Loucy (cell line): ENCODE measurements around the gene GJA4.

Source experiments
- H2AFZ ChIP-seq: fragments of 200-600 bp; sonication (generic); 2 replicates; pipeline ENCODE4 v1.6.0; 2016; ENCODE audit warnings: antibody characterized with exemption, mild to moderate bottlenecking, low read length, moderate library complexity
- H3F3A ChIP-seq: fragments of 200-600 bp; 2 replicates; pipeline ENCODE4 v1.6.0; 2016; ENCODE audit warnings: antibody characterized with exemption, low read depth, mild to moderate bottlenecking
- H3K27me3 ChIP-seq: fragments of 200-600 bp; sonication (generic); 2 replicates; pipeline ENCODE4 v1.6.1; 2014; ENCODE audit warnings: low read length, mild to moderate bottlenecking; ENCODE audit not compliant: insufficient read depth, poor library complexity, severe bottlenecking
- H3K36me3 ChIP-seq: fragments of 200-600 bp; sonication (generic); 2 replicates; pipeline ENCODE4 v1.6.1; 2016; ENCODE audit warnings: low read length; ENCODE audit not compliant: insufficient read depth
- H3K4me1 ChIP-seq: fragments of 200-600 bp; sonication (generic); 2 replicates; pipeline ENCODE4 v1.5.1; 2014; ENCODE audit warnings: low read length, mild to moderate bottlenecking; ENCODE audit not compliant: insufficient read depth, poor library complexity, severe bottlenecking
- H3K4me2 ChIP-seq: fragments of 200-600 bp; sonication (generic); 2 replicates; pipeline ENCODE4 v1.6.0; 2014; ENCODE audit warnings: antibody characterized with exemption, low read length, low read depth, mild to moderate bottlenecking; ENCODE audit not compliant: poor library complexity, severe bottlenecking
- H3K4me3 ChIP-seq: fragments of 200-600 bp; sonication (generic); 2 replicates; pipeline ENCODE4 v1.5.1; 2014; ENCODE audit warnings: low read length, mild to moderate bottlenecking, mixed read lengths; ENCODE audit not compliant: poor library complexity, severe bottlenecking
- H3K79me2 ChIP-seq: fragments of 200-600 bp; sonication (generic); 2 replicates; pipeline ENCODE4 v1.6.1; 2014; ENCODE audit warnings: low read length; ENCODE audit not compliant: insufficient read depth
- H3K9ac ChIP-seq: fragments of 200-600 bp; sonication (generic); 2 replicates; pipeline ENCODE4 v1.6.0; 2014; ENCODE audit warnings: mild to moderate bottlenecking, low read depth, low read length, moderate library complexity; ENCODE audit not compliant: poor library complexity, severe bottlenecking
- H3K9me2 ChIP-seq: fragments of 200-600 bp; sonication (generic); replicated peaks from 2 replicates; pipeline ENCODE4 v1.6.1; 2016; ENCODE audit warnings: low read depth, low read length, mixed read lengths
- H3K9me3 ChIP-seq: fragments of 200-600 bp; sonication (generic); 2 replicates; pipeline ENCODE4 v1.6.1; 2014; ENCODE audit warnings: mild to moderate bottlenecking, antibody characterized with exemption, low read length, low read depth; ENCODE audit not compliant: insufficient read depth
- H4K20me1 ChIP-seq: fragments of 200-600 bp; sonication (generic); 2 replicates; pipeline ENCODE4 v1.6.0; 2014; ENCODE audit warnings: antibody characterized with exemption, low read length, mild to moderate bottlenecking; ENCODE audit not compliant: insufficient read depth, poor library complexity, severe bottlenecking
- CTCF ChIP-seq: fragments of 200-600 bp; sonication (generic); conservative IDR thresholded peaks from 2 replicates; pipeline ENCODE4 v1.5.1; 2014; ENCODE audit warnings: mild to moderate bottlenecking, antibody characterized with exemption, low read length
- EZH2phosphoT487 ChIP-seq: fragments of 200-600 bp; IDR thresholded peaks from 2 replicates; pipeline ENCODE4 v1.6.1; 2018; ENCODE audit warnings: antibody characterized with exemption, mild to moderate bottlenecking, moderate library complexity, borderline replicate concordance

The GJA4 gene

DNA sequence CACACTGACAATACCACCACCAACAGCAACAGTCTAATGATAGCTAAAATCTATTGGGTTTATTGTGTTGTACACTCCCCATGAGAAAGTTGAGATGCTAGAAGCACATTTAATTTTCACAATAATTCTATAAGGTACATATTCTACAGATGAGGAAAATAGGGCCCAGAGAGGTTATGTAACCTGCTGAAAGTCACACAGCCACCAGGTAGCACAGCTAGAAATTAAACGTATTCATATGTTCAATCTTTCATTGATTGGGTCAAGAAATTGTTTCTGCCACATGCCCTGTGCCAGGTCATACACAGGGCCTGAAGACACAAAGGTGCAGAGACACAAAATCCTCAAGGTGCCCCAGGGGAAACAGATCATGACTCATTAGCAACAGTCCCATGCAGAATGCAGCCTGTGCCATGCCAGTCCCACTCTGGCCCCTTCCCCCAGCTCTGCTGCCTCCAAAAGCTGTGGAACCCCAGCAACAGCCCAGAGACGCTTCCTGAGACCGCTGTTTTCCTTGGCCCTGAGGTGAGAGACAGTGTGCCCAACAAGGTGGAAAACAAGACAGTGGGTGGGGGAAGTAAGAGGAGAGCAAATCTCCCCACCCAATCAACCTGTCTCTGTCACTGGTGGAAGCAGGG is 32.1 kb downstream of the GJA4 start:
- Histone ChIP-seq H3K9ac (no peak overlapping the region), H2AFZ (no peak overlapping the region)

DNA sequence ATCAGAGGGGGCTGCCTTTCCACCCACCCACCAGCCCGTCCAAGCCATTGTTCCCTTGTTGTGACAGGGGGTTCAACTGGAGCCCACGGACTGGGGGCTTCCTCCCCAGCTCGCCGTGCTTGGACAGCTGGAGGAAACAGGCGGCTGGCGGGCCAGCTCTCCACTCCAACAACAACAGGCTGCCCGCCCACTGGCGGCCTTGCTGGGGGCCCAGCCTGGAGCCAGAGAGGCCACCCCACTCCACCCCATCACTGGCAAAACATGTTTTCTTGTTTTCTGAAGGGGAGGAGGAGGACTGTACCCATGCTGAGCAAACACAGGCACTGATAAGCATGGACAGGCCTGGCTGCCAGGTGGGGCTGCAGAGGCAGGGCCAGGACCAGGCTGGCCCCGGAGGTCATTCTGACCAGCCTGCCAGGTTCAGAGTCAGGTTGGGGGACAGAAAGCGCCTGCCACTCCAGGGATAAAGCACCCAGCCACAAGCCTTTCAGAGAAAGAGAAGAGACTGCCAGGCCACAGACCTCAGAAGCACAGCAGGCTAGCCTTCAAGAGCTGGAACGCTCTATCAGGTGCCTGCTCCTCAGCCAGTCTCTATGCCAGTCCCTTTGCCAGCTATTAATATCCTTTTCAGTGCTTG is 32.8 kb downstream of the GJA4 start:
- Histone ChIP-seq H2AFZ (no peak overlapping the region), H3K4me3 (no peak overlapping the region), H3K4me2 (no peak overlapping the region)

More for the DNA sequence above, 32.1 kb downstream of the GJA4 start:
- Histone ChIP-seq H3K79me2 (no peaks in the 10 kb centered on the region), H3K27me3 (no peaks in the 10 kb centered on the region), H3K36me3 (no peaks in the 10 kb centered on the region), H4K20me1 (no peaks in the 10 kb centered on the region), H3F3A (no peaks in the 10 kb centered on the region), H3K9me2 (no peaks in the 10 kb centered on the region), H3K4me2 (no peak overlapping the region), H3K4me1 (no peaks in the 10 kb centered on the region), H3K4me3 (no peak overlapping the region), H3K9me3 (no peaks in the 10 kb centered on the region)
- no peak for TF ChIP-seq CTCF
- TF ChIP-seq EZH2phosphoT487, result no peak

DNA sequence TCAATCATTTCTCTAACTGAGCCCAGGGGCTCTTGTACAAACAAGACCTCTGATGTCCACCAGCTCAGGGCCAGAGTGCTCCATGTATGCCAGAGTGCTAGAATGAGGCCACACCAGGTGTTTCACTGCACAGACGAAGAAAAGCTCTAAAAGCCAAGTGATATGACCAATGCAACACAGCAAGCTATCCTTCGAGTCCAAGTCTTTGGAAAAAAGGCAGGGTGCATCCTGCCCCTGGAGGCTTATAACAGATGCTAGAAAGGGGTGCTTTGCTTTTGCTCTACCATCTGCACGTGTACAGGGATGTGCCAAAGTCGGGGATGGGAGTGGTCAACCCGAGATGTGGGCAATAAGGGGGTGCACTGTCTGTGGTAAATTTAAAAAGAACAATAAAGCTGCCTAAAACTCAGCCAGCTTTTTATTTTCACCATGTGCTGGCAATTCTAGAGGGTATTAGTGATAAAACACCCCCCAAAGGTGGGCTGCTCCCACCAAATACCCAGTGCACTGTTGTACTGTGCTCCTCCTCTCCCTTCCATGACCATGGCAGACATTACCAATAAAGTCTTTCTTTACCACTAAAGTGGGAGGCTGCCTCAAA is 34.6 kb downstream of the GJA4 start:
- Histone ChIP-seq H3K4me3 (no peak overlapping the region), H3K9me2 (no peaks in the 10 kb centered on the region), H3K9ac (no peak overlapping the region), H3K9me3 (no peaks in the 10 kb centered on the region), H3K79me2 (no peaks in the 10 kb centered on the region), H4K20me1 (no peaks in the 10 kb centered on the region), H3K4me2 (no peak overlapping the region), H3K27me3 (no peaks in the 10 kb centered on the region), H3F3A (no peaks in the 10 kb centered on the region), H2AFZ (no peak overlapping the region), H3K4me1 (no peaks in the 10 kb centered on the region), H3K36me3 (no peaks in the 10 kb centered on the region)
- no peak for TF ChIP-seq CTCF
- TF ChIP-seq EZH2phosphoT487, result no peak

More for the DNA sequence above, 32.8 kb downstream of the GJA4 start:
- Histone ChIP-seq H4K20me1 (no peaks in the 10 kb centered on the region), H3F3A (no peaks in the 10 kb centered on the region), H3K9ac (no peak overlapping the region), H3K9me3 (no peaks in the 10 kb centered on the region), H3K27me3 (no peaks in the 10 kb centered on the region), H3K79me2 (no peaks in the 10 kb centered on the region), H3K36me3 (no peaks in the 10 kb centered on the region), H3K4me1 (no peaks in the 10 kb centered on the region), H3K9me2 (no peaks in the 10 kb centered on the region)
- no peak for TF ChIP-seq EZH2phosphoT487
- no peak for TF ChIP-seq CTCF
